SK-N-SH (cell line): ENCODE data around the gene SC5D.

Experiments
- ELF1 ChIP-seq: IDR thresholded peaks from 2 replicates; pipeline ENCODE4 v1.4.0; 2012
- POLR2AphosphoS5 ChIP-seq: IDR thresholded peaks from 2 replicates; pipeline ENCODE4 v1.6.1; 2012; ENCODE audit warnings: low read depth, low read length
- RCOR1 ChIP-seq: fragments of 150-350 bp; IDR thresholded peaks from 2 replicates; pipeline ENCODE4 v1.6.1; 2017; ENCODE audit warnings: antibody characterized with exemption, low read length
- TF ChIP-seq, protein P1 (sequence below): fragments of 200-600 bp; sonication (generic); IDR thresholded peaks from 2 replicates; pipeline ENCODE4 v1.6.1; 2017; ENCODE audit warnings: antibody characterized with exemption, mild to moderate bottlenecking, moderate library complexity
- TF ChIP-seq, protein P2 (sequence below): IDR thresholded peaks from 2 replicates; pipeline ENCODE4 v1.4.0; 2012; ENCODE audit warnings: low read depth, borderline replicate concordance

DNA sequence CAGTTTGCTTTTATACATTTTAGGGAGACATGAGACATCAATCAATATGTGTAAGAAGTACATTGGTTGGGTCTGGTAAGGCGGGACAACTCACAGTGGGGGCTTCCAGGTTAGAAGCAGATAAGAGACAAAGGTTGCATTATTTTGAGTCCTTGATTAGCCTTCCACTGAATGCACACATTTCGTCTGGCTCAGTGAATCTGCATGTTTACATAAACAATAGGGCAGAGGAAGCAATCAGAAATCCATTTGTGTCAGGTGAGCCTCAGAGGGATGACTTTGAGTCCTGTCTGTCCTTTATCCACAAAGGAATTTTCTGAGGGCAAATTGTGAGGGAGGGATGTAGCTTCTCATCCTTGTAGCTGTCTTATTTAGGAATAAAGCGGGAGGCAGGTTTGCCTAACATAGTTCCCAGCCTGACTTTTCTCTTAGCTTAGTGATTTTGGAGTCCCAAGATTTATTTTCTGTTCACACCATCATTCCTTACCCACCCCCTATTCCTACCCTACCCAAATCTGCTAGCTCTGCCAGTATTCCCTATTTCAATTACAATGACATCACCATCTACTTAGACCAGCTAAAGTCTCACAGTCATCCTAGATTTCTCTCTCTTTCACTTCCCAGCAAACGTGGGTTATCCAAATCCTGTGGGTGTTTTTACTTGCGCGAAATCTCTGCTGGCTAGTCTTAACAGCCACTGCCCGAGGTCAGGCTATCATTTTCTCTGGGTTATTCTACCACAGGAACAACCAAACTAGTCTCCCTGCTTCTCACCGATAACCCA, 2.9 kb downstream of the SC5D start:
- TF ChIP-seq ELF1 (no peak), RCOR1 (no peak), POLR2AphosphoS5 (no peak)
- TF ChIP-seq, protein P1, sequence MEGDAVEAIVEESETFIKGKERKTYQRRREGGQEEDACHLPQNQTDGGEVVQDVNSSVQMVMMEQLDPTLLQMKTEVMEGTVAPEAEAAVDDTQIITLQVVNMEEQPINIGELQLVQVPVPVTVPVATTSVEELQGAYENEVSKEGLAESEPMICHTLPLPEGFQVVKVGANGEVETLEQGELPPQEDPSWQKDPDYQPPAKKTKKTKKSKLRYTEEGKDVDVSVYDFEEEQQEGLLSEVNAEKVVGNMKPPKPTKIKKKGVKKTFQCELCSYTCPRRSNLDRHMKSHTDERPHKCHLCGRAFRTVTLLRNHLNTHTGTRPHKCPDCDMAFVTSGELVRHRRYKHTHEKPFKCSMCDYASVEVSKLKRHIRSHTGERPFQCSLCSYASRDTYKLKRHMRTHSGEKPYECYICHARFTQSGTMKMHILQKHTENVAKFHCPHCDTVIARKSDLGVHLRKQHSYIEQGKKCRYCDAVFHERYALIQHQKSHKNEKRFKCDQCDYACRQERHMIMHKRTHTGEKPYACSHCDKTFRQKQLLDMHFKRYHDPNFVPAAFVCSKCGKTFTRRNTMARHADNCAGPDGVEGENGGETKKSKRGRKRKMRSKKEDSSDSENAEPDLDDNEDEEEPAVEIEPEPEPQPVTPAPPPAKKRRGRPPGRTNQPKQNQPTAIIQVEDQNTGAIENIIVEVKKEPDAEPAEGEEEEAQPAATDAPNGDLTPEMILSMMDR, result no peak
- TF ChIP-seq, protein P2, sequence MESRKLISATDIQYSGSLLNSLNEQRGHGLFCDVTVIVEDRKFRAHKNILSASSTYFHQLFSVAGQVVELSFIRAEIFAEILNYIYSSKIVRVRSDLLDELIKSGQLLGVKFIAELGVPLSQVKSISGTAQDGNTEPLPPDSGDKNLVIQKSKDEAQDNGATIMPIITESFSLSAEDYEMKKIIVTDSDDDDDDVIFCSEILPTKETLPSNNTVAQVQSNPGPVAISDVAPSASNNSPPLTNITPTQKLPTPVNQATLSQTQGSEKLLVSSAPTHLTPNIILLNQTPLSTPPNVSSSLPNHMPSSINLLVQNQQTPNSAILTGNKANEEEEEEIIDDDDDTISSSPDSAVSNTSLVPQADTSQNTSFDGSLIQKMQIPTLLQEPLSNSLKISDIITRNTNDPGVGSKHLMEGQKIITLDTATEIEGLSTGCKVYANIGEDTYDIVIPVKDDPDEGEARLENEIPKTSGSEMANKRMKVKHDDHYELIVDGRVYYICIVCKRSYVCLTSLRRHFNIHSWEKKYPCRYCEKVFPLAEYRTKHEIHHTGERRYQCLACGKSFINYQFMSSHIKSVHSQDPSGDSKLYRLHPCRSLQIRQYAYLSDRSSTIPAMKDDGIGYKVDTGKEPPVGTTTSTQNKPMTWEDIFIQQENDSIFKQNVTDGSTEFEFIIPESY, result no peak
